Stimulated activated CD4-positive, alpha-beta T cell treated with anti-CD3 and anti-CD28 coated beads, Interleukin-1b, Interleukin-23, amount 100 ng/mL, for 24 hours (primary cell): ENCODE measurements around the gene POLH.
A peak's percentile ranks its signal among the peaks of the same experiment; 100 is the strongest.

Source experiments
- DNase-seq, 4 experiments: peaks; one replicate each; pipeline ENCODE4 v3.0.0-alpha.2; 2020; ENCODE audit warnings: low read depth in 4 of 4, low spot score in 1 of 4

Gene POLH

GRCh38 chr6:43604174-43604573, 28.2 kb downstream of the POLH start:
- DNase-seq = no peak

- DNase-seq = no peak
Observed at GRCh38 chr6:43606019-43606418, 30.0 kb downstream of the POLH start.

DNA sequence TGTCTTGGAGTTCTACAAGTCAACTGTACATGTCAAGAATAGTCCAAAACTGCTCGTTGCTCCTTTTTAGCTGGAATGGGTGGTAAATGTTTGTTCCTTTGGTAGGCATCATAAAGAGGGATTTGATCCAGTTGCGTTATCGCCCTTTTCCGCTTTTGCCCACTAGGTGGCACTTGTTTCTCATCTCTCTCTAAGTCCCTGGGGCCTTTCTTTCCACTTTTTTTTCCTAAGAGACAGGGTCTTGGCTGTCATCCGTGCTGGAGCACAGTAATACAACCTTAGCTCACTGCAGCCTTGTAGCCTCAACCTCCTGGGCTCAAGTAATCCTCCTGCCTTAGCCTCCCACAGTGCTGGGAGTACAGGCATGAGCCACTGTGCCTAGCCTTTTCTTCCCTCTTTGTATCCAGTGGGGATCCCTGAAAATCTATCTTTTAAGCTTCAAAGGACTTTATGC, 32.4 kb downstream of the POLH start:
- peak; percentile 29 to 38 (median 33) for DNase-seq

DNA sequence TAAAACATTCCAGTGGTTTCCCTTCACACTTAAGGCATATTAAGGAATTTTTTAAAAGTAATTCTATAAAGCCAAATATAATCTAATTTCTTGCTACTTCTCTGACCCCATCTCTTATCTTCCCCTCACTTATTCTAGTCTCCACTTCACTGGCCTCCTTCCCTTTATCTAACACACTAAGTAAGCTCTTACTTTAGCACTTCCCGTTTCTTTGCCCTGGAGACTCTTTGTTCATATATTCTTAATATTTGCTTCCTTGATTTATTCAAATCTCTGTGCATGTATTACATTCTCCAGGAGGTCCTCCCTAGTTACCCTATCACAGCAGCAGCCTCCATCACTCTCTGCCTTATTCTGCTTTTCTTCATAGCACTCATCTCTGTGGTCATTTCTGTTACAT, 32.8 kb downstream of the POLH start:
- DNase-seq = no peak

DNA sequence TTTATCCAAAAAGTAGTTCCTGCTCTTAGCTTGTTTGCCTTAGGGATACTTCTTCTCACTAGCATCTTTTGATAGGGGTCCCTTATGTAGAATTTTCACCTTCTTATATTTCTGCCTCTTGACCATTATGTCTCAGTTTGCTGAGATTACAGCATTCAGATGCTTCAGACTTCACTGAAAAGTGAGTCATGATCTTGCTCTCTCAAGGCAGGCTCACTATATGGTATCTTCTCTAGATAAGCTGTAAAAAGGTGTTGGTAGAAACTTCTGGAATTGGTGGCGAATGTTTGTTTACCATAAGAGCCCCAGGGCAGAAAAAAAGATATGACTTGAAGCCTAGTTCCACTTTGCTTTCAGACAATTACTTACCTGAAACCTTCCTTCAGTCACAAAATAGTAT, 33.4 kb downstream of the POLH start:
- DNase-seq = no peak

GRCh38 chr6:43610431-43610830, 34.4 kb downstream of the POLH start:
- no peak for DNase-seq

DNA sequence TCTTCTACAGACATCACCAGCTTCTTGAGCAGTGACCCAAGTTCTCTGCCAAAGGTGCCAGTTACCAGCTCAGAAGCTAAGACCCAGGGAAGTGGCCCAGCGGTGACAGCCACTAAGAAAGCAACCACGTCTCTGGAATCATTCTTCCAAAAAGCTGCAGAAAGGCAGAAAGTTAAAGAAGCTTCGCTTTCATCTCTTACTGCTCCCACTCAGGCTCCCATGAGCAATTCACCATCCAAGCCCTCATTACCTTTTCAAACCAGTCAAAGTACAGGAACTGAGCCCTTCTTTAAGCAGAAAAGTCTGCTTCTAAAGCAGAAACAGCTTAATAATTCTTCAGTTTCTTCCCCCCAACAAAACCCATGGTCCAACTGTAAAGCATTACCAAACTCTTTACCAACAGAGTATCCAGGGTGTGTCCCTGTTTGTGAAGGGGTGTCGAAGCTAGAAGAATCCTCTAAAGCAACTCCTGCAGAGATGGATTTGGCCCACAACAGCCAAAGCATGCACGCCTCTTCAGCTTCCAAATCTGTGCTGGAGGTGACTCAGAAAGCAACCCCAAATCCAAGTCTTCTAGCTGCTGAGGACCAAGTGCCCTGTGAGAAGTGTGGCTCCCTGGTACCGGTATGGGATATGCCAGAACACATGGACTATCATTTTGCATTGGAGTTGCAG, 37.9 kb downstream of the POLH start:
- no peak for DNase-seq

DNA sequence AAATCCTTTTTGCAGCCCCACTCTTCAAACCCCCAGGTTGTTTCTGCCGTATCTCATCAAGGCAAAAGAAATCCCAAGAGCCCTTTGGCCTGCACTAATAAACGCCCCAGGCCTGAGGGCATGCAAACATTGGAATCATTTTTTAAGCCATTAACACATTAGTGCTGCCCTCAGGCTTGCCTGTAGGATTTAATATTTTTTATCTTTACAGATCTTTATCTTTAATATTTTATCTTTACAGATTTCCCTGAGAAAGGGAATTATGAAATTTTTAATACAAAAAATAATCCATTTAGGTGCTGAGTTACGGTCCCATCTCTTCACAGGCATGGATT, 38.4 kb downstream of the POLH start:
- no peak for DNase-seq

- DNase-seq = no peak
Observed at GRCh38 chr6:43616725-43617472, 40.9 kb downstream of the POLH start.

DNA sequence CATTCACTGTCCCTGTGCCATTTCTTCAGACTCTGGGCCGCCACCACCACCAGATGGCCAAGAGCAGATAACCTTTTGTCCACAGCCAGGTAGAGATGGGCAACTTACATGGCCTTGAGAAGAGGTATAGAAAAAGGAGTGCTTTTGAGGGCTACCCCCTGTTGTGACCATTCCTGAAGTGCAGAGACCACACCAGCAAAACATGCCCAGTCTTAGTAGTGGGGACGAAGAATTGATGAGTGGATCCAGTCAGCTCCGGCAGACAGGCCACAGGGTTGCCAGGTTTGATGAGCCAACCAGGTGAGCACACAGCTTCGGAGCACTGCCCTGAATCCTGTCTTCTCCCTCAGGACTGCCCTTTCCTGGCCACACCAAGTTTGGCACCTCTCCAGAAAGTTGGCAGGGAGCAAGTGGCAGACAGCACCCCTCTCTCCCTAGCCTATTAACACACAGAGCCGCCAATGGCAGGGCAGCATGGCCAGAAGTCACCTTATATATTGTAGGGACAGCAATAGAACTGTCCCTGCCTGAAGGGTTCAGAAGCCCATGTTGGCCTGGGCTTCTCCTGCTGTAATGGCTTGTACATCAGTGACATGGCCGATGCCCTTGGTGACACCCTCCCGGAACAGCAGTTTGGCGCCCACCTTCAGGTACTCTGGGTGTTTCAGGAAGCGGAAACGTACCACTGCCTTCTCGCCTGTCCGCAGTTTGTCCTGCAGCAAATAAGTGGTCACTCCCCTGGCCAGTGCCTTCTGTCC, 45.3 kb downstream of the POLH start:
- DNase-seq = no peak

- DNase-seq = no peak
Observed at GRCh38 chr6:43621836-43622180, 45.8 kb downstream of the POLH start.

DNA sequence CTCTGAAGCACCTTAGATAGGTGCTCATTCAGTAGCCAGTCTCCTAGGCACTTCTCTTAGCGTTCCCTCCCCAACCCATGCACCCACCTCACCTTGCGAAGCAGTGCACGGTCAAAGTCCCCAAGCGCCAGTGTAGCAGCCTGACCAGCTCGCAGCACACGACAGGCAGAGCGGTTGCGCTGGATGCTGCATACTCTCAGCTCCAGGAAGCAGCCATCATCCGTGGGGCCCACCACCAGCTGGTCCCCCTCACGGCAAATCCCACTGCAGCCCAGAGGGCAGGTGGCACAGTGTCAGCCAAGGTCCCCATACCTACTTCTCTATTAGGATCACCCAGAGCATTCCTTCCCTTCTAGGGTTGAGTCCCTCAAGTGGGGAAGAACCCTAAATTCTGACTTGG, 46.6 kb downstream of the POLH start:
- DNase-seq = no peak

GRCh38 chr6:43623880-43624785, 48.1 kb downstream of the POLH start:
- no peak for DNase-seq

GRCh38 chr6:43624786-43625288, 48.9 kb downstream of the POLH start:
- no peak for DNase-seq

- no peak for DNase-seq
Observed at GRCh38 chr6:43625393-43625992, 49.5 kb downstream of the POLH start.

DNA sequence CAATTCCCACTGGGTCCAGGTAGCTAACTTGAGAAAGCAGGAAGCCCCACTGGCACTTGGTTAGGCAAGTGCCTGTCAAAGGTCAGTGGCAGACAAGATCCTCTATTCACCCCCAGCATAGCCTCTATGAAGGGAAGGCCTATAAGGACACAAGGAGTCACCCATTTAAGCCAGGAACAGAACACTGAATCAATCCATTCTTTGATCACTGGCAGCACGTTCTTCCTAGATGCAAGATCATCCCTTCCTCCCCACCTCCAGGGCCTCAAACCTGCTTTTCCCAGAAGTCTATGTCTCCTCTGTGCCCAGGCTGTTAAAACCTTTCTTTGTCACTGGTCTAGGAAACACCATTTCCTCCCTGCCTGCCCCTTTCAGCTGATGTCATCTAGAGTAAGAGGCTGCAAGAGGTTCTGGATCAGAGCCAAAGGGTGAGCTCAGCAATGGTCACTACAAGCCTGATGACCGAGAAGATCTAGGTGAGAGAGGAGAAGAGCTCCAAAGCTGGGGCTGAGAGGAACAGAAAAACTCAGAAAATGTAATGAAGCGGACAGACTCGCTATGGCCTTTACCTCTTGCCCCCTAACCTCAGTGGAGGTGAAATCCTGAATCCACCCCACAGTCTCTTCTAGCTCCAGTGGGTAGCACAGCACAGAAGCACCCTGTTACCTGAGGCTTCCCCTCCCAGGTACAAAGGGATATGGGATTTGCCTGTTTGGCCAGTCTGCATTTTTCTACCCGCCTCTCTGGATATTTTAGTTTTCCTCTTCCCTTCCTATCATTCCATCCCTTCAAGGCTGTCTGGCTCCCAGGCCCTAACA, 51.2 kb downstream of the POLH start:
- no peak for DNase-seq

DNA sequence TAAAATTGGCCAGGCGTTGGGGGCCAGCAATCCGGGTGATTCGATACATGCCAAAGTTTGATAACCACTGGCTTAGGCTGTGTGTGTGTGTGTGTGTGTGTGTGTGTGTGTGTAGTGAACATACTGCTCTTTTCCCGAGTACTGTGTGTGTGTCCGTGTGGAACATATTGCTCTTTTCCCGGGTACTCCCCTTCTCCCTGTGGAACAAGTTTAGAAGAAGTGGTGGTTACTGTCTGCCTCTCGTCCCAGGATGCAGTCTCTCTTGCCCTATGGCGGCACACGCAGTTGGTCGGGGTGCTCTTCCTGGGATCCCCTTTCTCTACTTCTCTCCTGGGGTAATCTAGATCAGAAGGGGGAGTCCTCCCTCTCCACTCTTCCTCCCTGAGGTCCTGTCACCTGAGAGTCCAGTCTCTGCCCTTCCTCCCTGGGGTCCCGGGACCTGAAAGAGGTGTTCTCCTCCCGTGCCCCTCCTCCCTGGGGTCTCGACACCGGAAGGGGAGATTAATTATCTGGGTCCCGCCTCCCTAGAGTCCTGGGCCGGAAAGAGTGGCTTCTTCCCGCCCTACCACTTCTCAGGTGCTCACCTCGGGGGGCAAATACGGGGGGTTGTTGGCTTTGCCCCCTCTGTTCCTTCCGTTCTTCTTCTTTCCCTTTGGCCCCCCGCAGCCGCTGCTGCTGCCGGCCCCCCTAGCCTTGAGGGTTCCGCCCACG, 52.6 kb downstream of the POLH start:
- peak in 1 of 4 experiments; percentile 30 for DNase-seq

GRCh38 chr6:43629104-43629504, 53.1 kb downstream of the POLH start, which contains the start of gene GTPBP2:
TSS of gene GTPBP2 (minus strand) at chr6:43629264. CDS start at chr6:43629162, 102 bp downstream.
- DNase-seq = peak; percentile 82 to 97 (median 94)
